ENCODE data around the gene ATP2B3.

GRCh38 chrX:153606503-153606902 is 89.1 kb downstream of the ATP2B3 start:
- no peak for TF ChIP-seq CTCF (IDR thresholded peaks at IDR 0.05; ENCODE audit: poor library complexity, severe bottlenecking)
- TF ChIP-seq EZH2 (IDR thresholded peaks at IDR 0.05; ENCODE audit: borderline replicate concordance, insufficient read depth, low read length, poor library complexity, severe bottlenecking) = no peak

Data from neural cell (in vitro differentiated cells).